Stimulated activated CD4-positive, alpha-beta T cell treated with anti-CD3 and anti-CD28 coated beads, TNF-alpha, amount 100 ng/mL, for 48 hours (primary cell): ENCODE results near the gene CNTN5.

Experiments
- DNase-seq, 3 donors: peaks; one replicate each; pipeline ENCODE4 v3.0.0-alpha.2; 2020; ENCODE audit warnings: low read depth in 3 of 3

CNTN5 gene

GRCh38 chr11:100315946-100316345, 1295.2 kb downstream of the CNTN5 start:
- no peak for DNase-seq

GRCh38 chr11:100316952-100317351, 1296.2 kb downstream of the CNTN5 start:
- no peak for DNase-seq

GRCh38 chr11:100319691-100320090, 1298.9 kb downstream of the CNTN5 start:
- no peak for DNase-seq

- no peak for DNase-seq
Measured at GRCh38 chr11:100328626-100329340, 1308.0 kb downstream of the CNTN5 start.

- no peak for DNase-seq
Measured at GRCh38 chr11:100329352-100329751, 1308.6 kb downstream of the CNTN5 start.

- no peak for DNase-seq
Measured at GRCh38 chr11:100336873-100337272, 1316.1 kb downstream of the CNTN5 start.

GRCh38 chr11:100338144-100338840, 1317.5 kb downstream of the CNTN5 start:
- no peak for DNase-seq

GRCh38 chr11:100340466-100341319, 1319.9 kb downstream of the CNTN5 start:
- no peak for DNase-seq

GRCh38 chr11:100353083-100353482, 1332.3 kb downstream of the CNTN5 start:
- DNase-seq: no peak

GRCh38 chr11:100354736-100355135, 1334.0 kb downstream of the CNTN5 start:
- DNase-seq: no peak

- no peak for DNase-seq
Measured at GRCh38 chr11:100356035-100356434, 1335.3 kb downstream of the CNTN5 start.

- no peak for DNase-seq
Measured at GRCh38 chr11:100359281-100359680, 1338.5 kb downstream of the CNTN5 start.

GRCh38 chr11:100367892-100368291, 1347.1 kb downstream of the CNTN5 start:
- no peak for DNase-seq

- DNase-seq: no peak
Measured at GRCh38 chr11:100383357-100383865, 1362.7 kb downstream of the CNTN5 start.

GRCh38 chr11:100396266-100396665, 1375.5 kb downstream of the CNTN5 start:
- DNase-seq: no peak

GRCh38 chr11:100397401-100397800, 1376.7 kb downstream of the CNTN5 start:
- DNase-seq: no peak

- DNase-seq: no peak
Measured at GRCh38 chr11:100403816-100404215, 1383.1 kb downstream of the CNTN5 start.

- DNase-seq: no peak
Measured at GRCh38 chr11:100404907-100405306, 1384.2 kb downstream of the CNTN5 start.
